Choroid plexus epithelial cell (primary cell): ENCODE data around the gene TXNDC12.
"Not testable (repeated sequence)": the region's sequence is repeated elsewhere in the genome, so short reads cannot be mapped to it uniquely, and the experiment has no call there.

ENCODE experiments used
- DNase-seq: peaks from one replicate; pipeline ENCODE4 v3.0.0-alpha.2; 2010; ENCODE audit warnings: low read depth
- H3K4me3 ChIP-seq: 2 replicates; pipeline ENCODE4 v1.5.1; 2011; ENCODE audit warnings: low read depth, mild to moderate bottlenecking, control low read depth, low read length, moderate library complexity
- CTCF ChIP-seq: conservative IDR thresholded peaks from 2 replicates; pipeline ENCODE4 v1.5.1; 2011; ENCODE audit warnings: low read depth, mild to moderate bottlenecking, control low read depth, inconsistent platforms, low read length, moderate library complexity

TXNDC12 gene

GRCh38 chr1:52055066-52055865 is at the start of gene TXNDC12:
Gene TXNDC12, minus strand, starts transcription at chr1:52055191. Its CDS starts 95 bp downstream, at chr1:52055096.
- H3K4me3 ChIP-seq, result peak within 1 kb of the TSS; percentile 88
- peak; percentile 94 for DNase-seq
- no peak for TF ChIP-seq CTCF

GRCh38 chr1:52102336-52103013 is 47.5 kb upstream of the TXNDC12 start:
- peak; percentile 38 for DNase-seq
- no peak overlapping the region for H3K4me3 ChIP-seq
- TF ChIP-seq CTCF, result no peak

- no peak for TF ChIP-seq CTCF
- DNase-seq, result no peak
- H3K4me3 ChIP-seq, result no peak overlapping the region
Observed at GRCh38 chr1:52098139-52098871, 43.3 kb upstream of the TXNDC12 start.

- DNase-seq, result no peak
- H3K4me3 ChIP-seq, result no peak overlapping the region
- TF ChIP-seq CTCF, result no peak
Observed at GRCh38 chr1:52096216-52096615, 41.2 kb upstream of the TXNDC12 start.

GRCh38 chr1:52094300-52094699 is 39.3 kb upstream of the TXNDC12 start:
- DNase-seq, H3K4me3 ChIP-seq: not testable (repeated sequence)

- not testable (repeated sequence) for DNase-seq, H3K4me3 ChIP-seq
Observed at GRCh38 chr1:52087892-52088291, 32.9 kb upstream of the TXNDC12 start.

- H3K4me3 ChIP-seq, result no peak overlapping the region
- TF ChIP-seq CTCF, result no peak
- DNase-seq, result no peak
Observed at GRCh38 chr1:52080014-52080415, 25.0 kb upstream of the TXNDC12 start.

- H3K4me3 ChIP-seq, DNase-seq: not testable (repeated sequence)
Observed at GRCh38 chr1:52077277-52077676, 22.3 kb upstream of the TXNDC12 start.
